Caco-2 (cell line): Measurements from ENCODE around the gene TSSK1B. TPM values are rescaled to one million over a fixed set of nuclear protein-coding genes. Genes with fewer than 3 reads are reported as not detected.
"Not testable (repeated sequence)": the region's sequence is repeated elsewhere in the genome, so short reads cannot be mapped to it uniquely, and the experiment has no call there.

ENCODE experiments used
- BruUV-seq: library from RNA; stranded (reverse); fragments of 400-500 nt; replicated peaks from 2 replicates; lab custom pipeline; 2021; lab: Mats Ljungman, UMichigan
- CTCF ChIA-PET: fragments of 300-600 bp; sonication (Branson Sonifier 250); formaldehyde crosslinking; loops from one replicate; lab custom pipeline; 2022; ENCODE audit warnings: antibody characterized with exemption; lab: Charles Lee
- POLR2A ChIA-PET: fragments of 300-600 bp; sonication (Branson Sonifier 250); formaldehyde crosslinking; loops from one replicate; lab custom pipeline; 2022; ENCODE audit warnings: antibody characterized with exemption; lab: Charles Lee
- DNase-seq, 2 experiments: peaks; one replicate each; pipeline versions ENCODE4 v3.0.0 to v3.0.0-alpha.2; 2020 to 2022
- H3K27me3 ChIP-seq: replicated peaks from 2 replicates; pipeline ENCODE4 v1.6.0; 2011; ENCODE audit warnings: low read length; ENCODE audit not compliant: control insufficient read depth, insufficient read depth
- H3K36me3 ChIP-seq: 2 replicates; pipeline ENCODE4 v1.5.1; 2011; ENCODE audit warnings: low read length; ENCODE audit not compliant: control insufficient read depth, insufficient read depth
- H3K4me1 ChIP-seq: fragments of 250-450 bp; sonication (Bioruptor Pico); 2 replicates; pipeline ENCODE4 v1.5.1; 2020; ENCODE audit warnings: mild to moderate bottlenecking
- H3K4me3 ChIP-seq: 2 replicates; pipeline ENCODE4 v1.5.1; 2011; ENCODE audit warnings: low read depth, mild to moderate bottlenecking, control low read depth, low read length
- H3K9me3 ChIP-seq: fragments of 250-450 bp; sonication (Bioruptor Pico); 2 replicates; pipeline ENCODE4 v1.5.1; 2020; ENCODE audit warnings: mild to moderate bottlenecking, moderate library complexity
- H3K27ac Mint-ChIP-seq: one replicate; pipeline ENCODE4 v1.8.0; 2022; ENCODE audit warnings: mixed read lengths; ENCODE audit not compliant: unreplicated experiment
- H3K27me3 Mint-ChIP-seq: one replicate; pipeline ENCODE4 v1.8.0; 2022; ENCODE audit warnings: mixed read lengths; ENCODE audit not compliant: insufficient read depth, unreplicated experiment
- H3K36me3 Mint-ChIP-seq: one replicate; pipeline ENCODE4 v1.8.0; 2022; ENCODE audit warnings: mild to moderate bottlenecking, mixed read lengths; ENCODE audit not compliant: insufficient read depth, unreplicated experiment
- H3K4me1 Mint-ChIP-seq: one replicate; pipeline ENCODE4 v1.8.0; 2022; ENCODE audit warnings: low read depth, mixed read lengths; ENCODE audit not compliant: unreplicated experiment
- H3K4me3 Mint-ChIP-seq: one replicate; pipeline ENCODE4 v1.8.0; 2022; ENCODE audit warnings: mild to moderate bottlenecking, moderate library complexity, mixed read lengths; ENCODE audit not compliant: unreplicated experiment
- H3K9me3 Mint-ChIP-seq: one replicate; pipeline ENCODE4 v1.8.0; 2022; ENCODE audit warnings: mixed read lengths; ENCODE audit not compliant: unreplicated experiment
- intact Hi-C: fragments of 100-400 bp; cut with micrococcal nuclease; formaldehyde crosslinking; loops from one replicate; pipeline ENCODE4 v1.10.0; 2022; ENCODE audit not compliant: unreplicated experiment
- total RNA-seq: library from RNA; stranded (reverse); gene quantifications from 2 replicates; pipeline ENCODE4 v1.2.3, GENCODE V29; 2022
- TF ChIP-seq, protein P1 (sequence below), 2 experiments: fragments of 200-600 bp in 1 of 2; IDR thresholded peaks; 1 replicate in 1 of 2; 2 replicates in 1 of 2; pipeline versions ENCODE4 v1.5.1 to v1.8.0; 2011 to 2022; ENCODE audit warnings: antibody characterized with exemption in 1 of 2, control low read depth in 1 of 2, inconsistent platforms in 1 of 2, low read depth in 1 of 2, low read length in 1 of 2, mild to moderate bottlenecking in 1 of 2, moderate library complexity in 1 of 2; ENCODE audit not compliant: insufficient read depth in 1 of 2, severe bottlenecking in 1 of 2, unreplicated experiment in 1 of 2

Gene TSSK1B
- total RNA-seq, 1 experiment from 2014 or later = not detected

- Histone ChIP-seq H3K4me1 (no peaks in the 10 kb centered on the region), H3K4me3 (no peak overlapping the region), H3K9me3 (no peaks in the 10 kb centered on the region), H3K27me3 (no peaks in the 10 kb centered on the region), H3K36me3 (no peaks in the 10 kb centered on the region)
- Mint-ChIP-seq H3K27me3 (peaks cover 11% of the 10 kb centered on the region), H3K4me3 (no peak overlapping the region), H3K27ac (no peak overlapping the region), H3K4me1 (no peaks in the 10 kb centered on the region), H3K36me3 (no peaks in the 10 kb centered on the region), H3K9me3 (no peaks in the 10 kb centered on the region)
- CTCF ChIA-PET = interaction anchor here (0.6 kb wide), 1 partner anchor 933 kb away, joined by 3 read pairs; no protein-coding TSS in a partner anchor
- DNase-seq = no peak
- intact Hi-C loops = no loop called here
- TF ChIP-seq, protein P1, sequence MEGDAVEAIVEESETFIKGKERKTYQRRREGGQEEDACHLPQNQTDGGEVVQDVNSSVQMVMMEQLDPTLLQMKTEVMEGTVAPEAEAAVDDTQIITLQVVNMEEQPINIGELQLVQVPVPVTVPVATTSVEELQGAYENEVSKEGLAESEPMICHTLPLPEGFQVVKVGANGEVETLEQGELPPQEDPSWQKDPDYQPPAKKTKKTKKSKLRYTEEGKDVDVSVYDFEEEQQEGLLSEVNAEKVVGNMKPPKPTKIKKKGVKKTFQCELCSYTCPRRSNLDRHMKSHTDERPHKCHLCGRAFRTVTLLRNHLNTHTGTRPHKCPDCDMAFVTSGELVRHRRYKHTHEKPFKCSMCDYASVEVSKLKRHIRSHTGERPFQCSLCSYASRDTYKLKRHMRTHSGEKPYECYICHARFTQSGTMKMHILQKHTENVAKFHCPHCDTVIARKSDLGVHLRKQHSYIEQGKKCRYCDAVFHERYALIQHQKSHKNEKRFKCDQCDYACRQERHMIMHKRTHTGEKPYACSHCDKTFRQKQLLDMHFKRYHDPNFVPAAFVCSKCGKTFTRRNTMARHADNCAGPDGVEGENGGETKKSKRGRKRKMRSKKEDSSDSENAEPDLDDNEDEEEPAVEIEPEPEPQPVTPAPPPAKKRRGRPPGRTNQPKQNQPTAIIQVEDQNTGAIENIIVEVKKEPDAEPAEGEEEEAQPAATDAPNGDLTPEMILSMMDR (IDR thresholded peaks at IDR 0.05; ENCODE audit: insufficient read depth in 1 of 2, low read depth in 1 of 2, low read length in 1 of 2, severe bottlenecking in 1 of 2, unreplicated experiment in 1 of 2) = no peak
- POLR2A ChIA-PET = no interaction called here
- no TSS peak for BruUV-seq
Measured at GRCh38 chr5:113404269-113404668, 30.5 kb downstream of the TSSK1B start.

DNA sequence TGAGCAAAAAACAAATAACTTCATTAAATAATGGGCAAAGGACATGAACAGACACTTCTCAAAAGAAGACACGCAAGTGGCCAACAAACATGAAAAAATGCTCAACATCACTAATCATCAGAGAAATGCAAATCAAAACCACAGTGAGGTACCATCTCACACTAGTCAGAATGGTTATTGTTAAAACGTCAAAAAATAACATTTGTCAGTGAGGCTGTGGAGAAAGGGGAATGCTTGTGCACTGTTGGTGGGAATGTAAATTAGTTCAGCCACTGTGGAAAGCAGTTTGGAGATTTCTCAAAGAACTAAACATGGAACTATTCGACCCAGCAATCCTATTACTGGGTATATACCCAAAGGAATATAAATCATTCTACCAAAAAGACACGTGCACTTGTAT, 36.8 kb downstream of the TSSK1B start:
- H3K4me1 Mint-ChIP-seq, H3K4me3 ChIP-seq, POLR2A ChIA-PET: not testable (repeated sequence)

DNA sequence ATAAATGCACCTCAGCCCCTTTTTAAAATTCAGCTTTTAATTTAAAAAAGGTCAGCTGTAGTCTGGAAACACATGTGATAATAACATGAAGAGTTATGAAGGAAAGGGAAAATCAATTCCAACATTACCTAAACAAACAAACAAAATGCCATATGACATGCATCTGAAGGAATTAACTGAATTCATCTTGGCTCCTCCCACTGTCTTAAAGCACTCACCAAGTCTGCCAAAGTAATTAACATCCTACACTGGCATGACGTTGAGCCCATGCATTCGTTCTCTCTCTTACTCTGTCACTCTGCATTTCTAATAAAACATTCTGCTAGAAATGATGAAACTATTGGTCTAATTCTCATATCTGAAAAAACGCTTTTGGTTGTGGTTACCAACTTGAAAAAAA, 37.7 kb downstream of the TSSK1B start:
- CTCF ChIA-PET = no interaction called here
- POLR2A ChIA-PET = no interaction called here
- no peak overlapping the region for H3K4me3 Mint-ChIP-seq
- H3K4me1 Mint-ChIP-seq = no peaks in the 10 kb centered on the region
- no peak for DNase-seq
- H3K27ac Mint-ChIP-seq = no peak overlapping the region
- H3K4me1 ChIP-seq = no peaks in the 10 kb centered on the region
- H3K36me3 Mint-ChIP-seq = no peaks in the 10 kb centered on the region
- no peak overlapping the region for H3K4me3 ChIP-seq
- H3K9me3 ChIP-seq = no peaks in the 10 kb centered on the region
- H3K27me3 Mint-ChIP-seq = peaks cover 9% of the 10 kb centered on the region
- TF ChIP-seq, protein P1 (IDR thresholded peaks at IDR 0.05; ENCODE audit: insufficient read depth in 1 of 2, low read depth in 1 of 2, low read length in 1 of 2, severe bottlenecking in 1 of 2, unreplicated experiment in 1 of 2) = no peak
- intact Hi-C loops = no loop called here
- H3K36me3 ChIP-seq = no peaks in the 10 kb centered on the region
- no TSS peak for BruUV-seq
- no peaks in the 10 kb centered on the region for H3K27me3 ChIP-seq
- no peaks in the 10 kb centered on the region for H3K9me3 Mint-ChIP-seq

More for the DNA sequence above, 36.8 kb downstream of the TSSK1B start:
- BruUV-seq, intact Hi-C loops, H3K9me3 Mint-ChIP-seq, H3K27me3 Mint-ChIP-seq, H3K9me3 ChIP-seq, DNase-seq, H3K36me3 Mint-ChIP-seq, H3K36me3 ChIP-seq, H3K27me3 ChIP-seq, H3K4me3 Mint-ChIP-seq, H3K4me1 ChIP-seq, H3K27ac Mint-ChIP-seq: not testable (repeated sequence)
- CTCF ChIA-PET = interaction anchor here (0.6 kb wide), 1 partner anchor 22 kb away, joined by 3 read pairs; no protein-coding TSS in a partner anchor

DNA sequence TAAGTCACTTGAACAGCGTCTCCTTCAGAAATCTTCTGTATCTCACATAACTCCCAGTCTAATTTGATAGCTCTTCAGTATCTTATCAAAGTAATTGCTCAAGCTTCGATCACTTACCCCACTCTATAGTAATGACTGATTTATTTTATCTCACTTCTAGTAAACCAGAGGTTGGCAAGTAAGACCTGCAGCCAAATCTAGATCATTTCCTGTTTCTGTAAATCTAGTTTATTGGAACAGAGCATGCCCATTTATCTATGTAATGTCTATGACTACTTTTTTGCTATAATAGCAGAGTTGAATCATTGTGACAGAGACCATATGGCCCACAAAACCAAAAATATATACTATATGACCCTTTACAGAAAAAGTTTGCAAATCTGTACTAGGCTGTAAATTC, 40.1 kb downstream of the TSSK1B start:
- no peaks in the 10 kb centered on the region for H3K9me3 Mint-ChIP-seq
- Histone ChIP-seq H3K9me3 (no peaks in the 10 kb centered on the region), H3K36me3 (no peaks in the 10 kb centered on the region), H3K27me3 (no peaks in the 10 kb centered on the region), H3K4me1 (no peaks in the 10 kb centered on the region), H3K4me3 (no peak overlapping the region)
- H3K4me3 Mint-ChIP-seq = no peak overlapping the region
- H3K27ac Mint-ChIP-seq = no peak overlapping the region
- H3K27me3 Mint-ChIP-seq = peaks cover 14% of the 10 kb centered on the region
- DNase-seq = no peak
- TF ChIP-seq, protein P1 (IDR thresholded peaks at IDR 0.05; ENCODE audit: insufficient read depth in 1 of 2, low read depth in 1 of 2, low read length in 1 of 2, severe bottlenecking in 1 of 2, unreplicated experiment in 1 of 2) = no peak
- intact Hi-C loops = no loop called here
- POLR2A ChIA-PET = no interaction called here
- CTCF ChIA-PET = no interaction called here
- no TSS peak for BruUV-seq
- no peaks in the 10 kb centered on the region for H3K4me1 Mint-ChIP-seq
- no peaks in the 10 kb centered on the region for H3K36me3 Mint-ChIP-seq
